NCI-H446 treated with DMSO at 0.1 percent for 48 hours (cell line): ENCODE results near the gene SAA1.
"Not testable (repeated sequence)": the region's sequence is repeated elsewhere in the genome, so short reads cannot be mapped to it uniquely, and the experiment has no call there.

ENCODE experiments used
- DNase-seq: peaks from one replicate; lab custom pipeline; 2025; lab: John Stamatoyannopoulos, UW

The SAA1 gene

GRCh38 chr11:18265949-18266348 is at the start of gene SAA1:
Gene SAA1, plus strand, starts transcription at chr11:18266264. Its CDS starts 624 bp downstream, at chr11:18266888.
- DNase-seq: no peak

- DNase-seq: no peak
Measured at GRCh38 chr11:18221274-18221876, 44.7 kb upstream of the SAA1 start.

- DNase-seq: no peak
Measured at GRCh38 chr11:18222814-18223421, 43.1 kb upstream of the SAA1 start.

GRCh38 chr11:18223591-18224387 is 42.3 kb upstream of the SAA1 start:
- no peak for DNase-seq

- no peak for DNase-seq
Measured at GRCh38 chr11:18225913-18226312, 40.2 kb upstream of the SAA1 start.

- no peak for DNase-seq
Measured at GRCh38 chr11:18229501-18229900, 36.6 kb upstream of the SAA1 start.

- DNase-seq: no peak
Measured at GRCh38 chr11:18230859-18231258, 35.2 kb upstream of the SAA1 start.

- DNase-seq: no peak
Measured at GRCh38 chr11:18233912-18234311, 32.2 kb upstream of the SAA1 start.

- no peak for DNase-seq
Measured at GRCh38 chr11:18235394-18236334, 30.4 kb upstream of the SAA1 start.

GRCh38 chr11:18236664-18237356 is 29.3 kb upstream of the SAA1 start, which contains the start of gene SAA4:
Gene SAA4, minus strand, starts transcription at chr11:18236802. Its CDS starts 876 bp downstream, at chr11:18235926.
- no peak for DNase-seq

- DNase-seq: no peak
Measured at GRCh38 chr11:18239655-18240054, 26.4 kb upstream of the SAA1 start.

- DNase-seq: peak; percentile 2
Measured at GRCh38 chr11:18243783-18244362, 22.2 kb upstream of the SAA1 start.

GRCh38 chr11:18245396-18245795 is 20.7 kb upstream of the SAA1 start:
- no peak for DNase-seq

- not testable (repeated sequence) for DNase-seq
Measured at GRCh38 chr11:18246379-18247190, 19.5 kb upstream of the SAA1 start.

GRCh38 chr11:18247191-18247581 is 18.9 kb upstream of the SAA1 start:
- not testable (repeated sequence) for DNase-seq

- no peak for DNase-seq
Measured at GRCh38 chr11:18248561-18248960, 17.5 kb upstream of the SAA1 start, which contains the start of gene SAA2. Gene SAA2, minus strand, starts transcription at chr11:18248668. Its CDS starts 657 bp downstream, at chr11:18248011.

- no peak for DNase-seq
Measured at GRCh38 chr11:18253233-18253632, 12.8 kb upstream of the SAA1 start.

GRCh38 chr11:18253778-18254338 is 12.2 kb upstream of the SAA1 start:
- no peak for DNase-seq

GRCh38 chr11:18254781-18255361 is 11.2 kb upstream of the SAA1 start:
- DNase-seq: no peak
